Coronary artery (tissue), 2 donors: ENCODE measurements around the gene NFU1.
"Not testable (repeated sequence)": the region's sequence is repeated elsewhere in the genome, so short reads cannot be mapped to it uniquely, and the experiment has no call there.

Experiments used
- DNase-seq: peaks from one replicate; pipeline ENCODE4 v3.0.0-alpha.2; 2017; ENCODE audit warnings: low spot score
- H3K27ac ChIP-seq, 2 donors: fragments of 200-600 bp; sonication (generic); one replicate each; pipeline ENCODE4 v1.5.1; 2016 to 2019
- H3K4me3 ChIP-seq: fragments of 200-600 bp; sonication (generic); 2 replicates; pipeline ENCODE4 v1.5.1; 2016; ENCODE audit warnings: mild to moderate bottlenecking, moderate library complexity
- CTCF ChIP-seq: fragments of 200-600 bp; sonication (generic); IDR thresholded peaks from one replicate; pipeline ENCODE4 v1.5.1; 2019; ENCODE audit warnings: antibody characterized with exemption

NFU1 gene

GRCh38 chr2:69453475-69454129, 16.4 kb upstream of the NFU1 start:
- TF ChIP-seq CTCF: no peak
- DNase-seq: no peak
- Histone ChIP-seq H3K27ac (no peak overlapping the region), H3K4me3 (no peak overlapping the region)

GRCh38 chr2:69452687-69453086, 15.5 kb upstream of the NFU1 start:
- DNase-seq: no peak
- no peak overlapping the region for H3K4me3 ChIP-seq
- H3K27ac ChIP-seq: no peak overlapping the region
- no peak for TF ChIP-seq CTCF

- TF ChIP-seq CTCF: no peak
- H3K27ac ChIP-seq: no peak overlapping the region
- DNase-seq: no peak
- H3K4me3 ChIP-seq: no peak overlapping the region
Measured at GRCh38 chr2:69450735-69451416, 13.6 kb upstream of the NFU1 start.

GRCh38 chr2:69449906-69450305, 12.7 kb upstream of the NFU1 start:
- no peak overlapping the region for H3K4me3 ChIP-seq
- TF ChIP-seq CTCF: no peak
- H3K27ac ChIP-seq: no peak overlapping the region
- no peak for DNase-seq

GRCh38 chr2:69443673-69444072, 6.4 kb upstream of the NFU1 start:
- not testable (repeated sequence) for H3K4me3 ChIP-seq, H3K27ac ChIP-seq, DNase-seq

- not testable (repeated sequence) for DNase-seq, H3K4me3 ChIP-seq, H3K27ac ChIP-seq
Measured at GRCh38 chr2:69439499-69439898, 2.3 kb upstream of the NFU1 start.

- H3K4me3 ChIP-seq: no peak overlapping the region
- no peak for DNase-seq
- TF ChIP-seq CTCF: no peak
- peak overlapping the region; percentile 95 to 99 for H3K27ac ChIP-seq
Measured at GRCh38 chr2:69438580-69438979, 1.3 kb upstream of the NFU1 start.

- H3K4me3 ChIP-seq: peak overlapping the region; percentile 99
- DNase-seq: peak; percentile 89
- H3K27ac ChIP-seq: peak overlapping the region; percentile 95 to 99
- TF ChIP-seq CTCF: no peak
Measured at GRCh38 chr2:69437751-69438154, 518 bp upstream of the NFU1 start.
